ENCODE results near the gene LBX2.

DNA sequence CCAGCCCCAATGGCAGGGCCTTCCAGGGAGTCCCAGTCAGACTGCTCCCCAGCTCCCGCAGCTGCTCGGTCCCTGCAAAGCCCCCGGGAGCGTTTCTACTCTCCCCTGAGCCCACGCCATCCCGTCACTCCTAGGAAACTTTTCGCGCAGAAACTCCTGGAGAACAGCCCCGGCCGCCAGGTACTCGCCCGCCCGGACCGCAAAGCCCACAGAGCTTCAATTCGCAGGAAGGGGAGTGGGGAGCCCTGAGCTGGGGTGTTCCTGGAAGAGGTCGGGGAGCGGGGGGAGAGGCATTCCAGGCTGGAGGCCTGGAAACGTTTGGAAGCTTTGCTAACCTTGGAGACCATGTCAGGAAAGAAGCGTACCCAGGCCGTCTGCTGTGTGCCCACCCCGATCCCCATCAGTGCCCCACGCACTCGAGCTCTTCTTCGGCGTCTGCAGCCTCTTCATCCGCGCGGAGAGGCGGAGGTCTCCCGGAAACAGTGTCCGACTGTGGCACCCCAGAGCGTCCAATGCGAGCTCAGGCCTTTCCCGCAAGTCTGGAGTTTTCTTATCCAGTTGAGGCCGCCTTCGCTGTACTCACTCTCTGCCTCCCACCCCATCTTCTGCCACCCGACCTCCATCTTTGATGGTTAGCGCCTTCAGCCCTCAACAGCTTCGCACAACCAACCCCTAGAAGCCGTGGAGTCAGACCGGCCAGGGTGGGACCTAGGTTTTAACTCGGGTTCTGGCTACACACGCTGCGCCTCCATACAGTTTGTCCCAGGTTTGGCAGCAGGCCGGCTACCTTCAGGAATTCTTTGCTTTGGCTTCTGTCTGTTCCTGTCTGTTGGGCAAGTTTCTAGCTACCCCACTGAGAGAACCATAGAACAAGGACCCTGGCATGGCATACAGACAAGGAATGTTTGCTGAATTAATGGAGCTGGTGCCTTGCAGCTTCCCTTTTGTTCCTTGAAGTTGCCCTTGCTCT is 4.4 kb upstream of the LBX2 start:
- TF ChIP-seq, protein P1, sequence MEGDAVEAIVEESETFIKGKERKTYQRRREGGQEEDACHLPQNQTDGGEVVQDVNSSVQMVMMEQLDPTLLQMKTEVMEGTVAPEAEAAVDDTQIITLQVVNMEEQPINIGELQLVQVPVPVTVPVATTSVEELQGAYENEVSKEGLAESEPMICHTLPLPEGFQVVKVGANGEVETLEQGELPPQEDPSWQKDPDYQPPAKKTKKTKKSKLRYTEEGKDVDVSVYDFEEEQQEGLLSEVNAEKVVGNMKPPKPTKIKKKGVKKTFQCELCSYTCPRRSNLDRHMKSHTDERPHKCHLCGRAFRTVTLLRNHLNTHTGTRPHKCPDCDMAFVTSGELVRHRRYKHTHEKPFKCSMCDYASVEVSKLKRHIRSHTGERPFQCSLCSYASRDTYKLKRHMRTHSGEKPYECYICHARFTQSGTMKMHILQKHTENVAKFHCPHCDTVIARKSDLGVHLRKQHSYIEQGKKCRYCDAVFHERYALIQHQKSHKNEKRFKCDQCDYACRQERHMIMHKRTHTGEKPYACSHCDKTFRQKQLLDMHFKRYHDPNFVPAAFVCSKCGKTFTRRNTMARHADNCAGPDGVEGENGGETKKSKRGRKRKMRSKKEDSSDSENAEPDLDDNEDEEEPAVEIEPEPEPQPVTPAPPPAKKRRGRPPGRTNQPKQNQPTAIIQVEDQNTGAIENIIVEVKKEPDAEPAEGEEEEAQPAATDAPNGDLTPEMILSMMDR (conservative IDR thresholded peaks at IDR 0.05; ENCODE audit: low read depth in 2 of 2): no peak
- TF ChIP-seq EZH2phosphoT487 (IDR thresholded peaks at IDR 0.05; ENCODE audit: unreplicated experiment): peak; percentile 52
